ENCODE data around the gene TTLL3.
A peak's percentile ranks its signal among the peaks of the same experiment; 100 is the strongest.

TTLL3 gene

DNA sequence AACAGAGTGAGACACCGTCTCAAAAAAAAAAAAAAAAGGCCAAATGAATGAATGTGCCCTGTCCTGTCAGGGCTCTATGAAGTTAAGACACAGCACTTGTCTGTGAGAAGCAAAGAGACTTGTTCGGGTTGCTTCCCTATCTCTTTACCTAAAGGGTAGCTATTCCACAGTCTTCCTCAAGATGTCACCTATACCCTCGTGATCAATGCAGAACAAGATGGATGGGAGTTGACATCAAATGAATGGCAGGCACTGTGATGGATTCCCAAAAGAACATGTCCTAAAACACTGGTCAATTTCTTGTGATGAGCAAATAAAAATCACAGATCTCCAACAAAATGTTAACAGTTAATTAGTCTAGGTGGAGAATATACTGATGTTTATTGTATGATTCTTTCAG is 27.3 kb upstream of the TTLL3 start:
- H3K4me3 ChIP-seq (ENCODE audit: low read depth in 1 of 2, low read length in 2 of 2): no peak overlapping the region
- H3K27ac ChIP-seq (ENCODE audit: low read length): no peak overlapping the region
- no peaks in the 10 kb centered on the region for H3K27me3 ChIP-seq (ENCODE audit: low read depth, low read length)
- H3K9me3 ChIP-seq (ENCODE audit: control insufficient read depth in 1 of 2, low read length in 2 of 2): no peaks in the 10 kb centered on the region
- H3K36me3 ChIP-seq (ENCODE audit: control insufficient read depth in 1 of 2, insufficient read depth in 2 of 2, low read length in 2 of 2): peaks cover 46 to 78% of the 10 kb centered on the region in 2 donors
- peaks cover 12 to 20% of the 10 kb centered on the region in 2 donors for H3K4me1 ChIP-seq (ENCODE audit: control insufficient read depth in 1 of 2, insufficient read depth in 2 of 2, low read length in 2 of 2)

DNA sequence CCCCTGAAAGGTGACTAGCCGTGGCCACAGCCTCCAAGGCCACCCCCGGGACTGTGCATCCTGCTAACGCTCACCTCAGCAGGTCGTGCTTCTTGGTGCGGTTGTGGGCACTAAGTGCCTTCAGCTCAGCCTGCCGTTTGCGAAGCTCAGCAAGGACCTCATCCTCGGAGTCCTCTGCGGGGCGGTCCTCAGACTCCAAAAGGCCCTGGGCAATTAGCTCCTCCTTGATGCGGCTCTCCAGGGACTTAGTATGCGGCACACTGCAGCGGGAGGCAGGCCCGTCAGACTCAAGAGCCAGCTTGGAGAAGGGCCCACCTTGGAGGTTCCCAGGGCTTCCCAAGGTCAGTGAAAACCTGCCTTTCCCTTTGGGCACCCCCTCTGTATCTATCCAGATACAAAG is 26.1 kb upstream of the TTLL3 start:
- peaks cover 4 to 15% of the 10 kb centered on the region in 2 donors for H3K4me1 ChIP-seq (ENCODE audit: control insufficient read depth in 1 of 2, insufficient read depth in 2 of 2, low read length in 2 of 2)
- H3K27me3 ChIP-seq (ENCODE audit: low read depth, low read length): no peaks in the 10 kb centered on the region
- no peak overlapping the region for H3K27ac ChIP-seq (ENCODE audit: low read length)
- H3K36me3 ChIP-seq (ENCODE audit: control insufficient read depth in 1 of 2, insufficient read depth in 2 of 2, low read length in 2 of 2): peaks cover 48 to 82% of the 10 kb centered on the region in 2 donors
- no peaks in the 10 kb centered on the region for H3K9me3 ChIP-seq (ENCODE audit: control insufficient read depth in 1 of 2, low read length in 2 of 2)
- H3K4me3 ChIP-seq (ENCODE audit: low read depth in 1 of 2, low read length in 2 of 2): no peak overlapping the region

DNA sequence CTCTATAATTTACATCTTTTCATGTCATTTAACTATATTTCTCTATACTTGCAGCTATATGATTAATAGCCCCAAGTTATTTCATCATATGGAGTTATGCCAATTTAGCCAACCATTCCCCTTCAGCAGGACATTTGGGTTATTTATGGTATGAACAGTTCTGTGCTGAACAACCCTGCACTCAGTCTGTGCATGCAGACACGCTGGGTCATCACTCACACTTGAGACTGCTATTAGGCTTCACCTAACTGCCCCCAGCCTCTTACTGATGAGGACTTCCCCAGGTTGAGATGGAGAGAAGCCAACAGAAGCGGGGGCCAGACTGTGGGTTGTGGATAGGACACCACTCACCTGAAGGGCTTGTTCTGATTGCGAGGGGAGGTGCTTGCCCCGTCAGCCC is 25.1 kb upstream of the TTLL3 start:
- Histone ChIP-seq H3K4me3 (ENCODE audit: low read depth in 1 of 2, low read length in 2 of 2) (no peak overlapping the region), H3K27me3 (ENCODE audit: low read depth, low read length) (no peaks in the 10 kb centered on the region), H3K9me3 (ENCODE audit: control insufficient read depth in 1 of 2, low read length in 2 of 2) (no peaks in the 10 kb centered on the region), H3K4me1 (ENCODE audit: control insufficient read depth in 1 of 2, insufficient read depth in 2 of 2, low read length in 2 of 2) (peaks cover 0 to 5% of the 10 kb centered on the region in 2 donors), H3K36me3 (ENCODE audit: control insufficient read depth in 1 of 2, insufficient read depth in 2 of 2, low read length in 2 of 2) (peaks cover 54 to 84% of the 10 kb centered on the region in 2 donors), H3K27ac (ENCODE audit: low read length) (no peak overlapping the region)

DNA sequence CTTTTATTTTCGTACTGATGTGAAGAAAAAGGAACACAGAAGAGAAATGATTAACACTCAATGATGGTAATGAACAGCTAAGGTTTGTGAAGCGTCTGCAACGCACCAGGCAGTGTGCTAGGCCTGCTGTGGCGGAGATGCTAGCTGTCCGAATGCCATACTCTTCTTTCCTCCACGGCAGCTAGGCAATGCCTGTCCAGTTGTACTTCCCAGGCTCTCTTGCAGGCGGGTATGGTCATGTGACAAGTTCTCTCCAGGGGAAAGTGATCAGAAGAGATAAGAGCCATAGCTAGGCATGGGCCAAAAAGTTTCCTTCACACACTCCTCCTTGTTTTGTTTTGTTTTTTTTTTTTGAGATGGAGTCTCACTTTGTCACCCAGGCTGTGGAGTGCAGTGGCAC is 24.5 kb upstream of the TTLL3 start:
- H3K27ac ChIP-seq (ENCODE audit: low read length): no peak overlapping the region

GRCh38 chr3:9786209-9786739 is 23.8 kb upstream of the TTLL3 start:
- no peaks in the 10 kb centered on the region for H3K27me3 ChIP-seq (ENCODE audit: low read depth, low read length)
- peaks cover 0 to 7% of the 10 kb centered on the region in 2 donors for H3K4me1 ChIP-seq (ENCODE audit: control insufficient read depth in 1 of 2, insufficient read depth in 2 of 2, low read length in 2 of 2)
- H3K9me3 ChIP-seq (ENCODE audit: control insufficient read depth in 1 of 2, low read length in 2 of 2): no peaks in the 10 kb centered on the region
- H3K27ac ChIP-seq (ENCODE audit: low read length): no peak overlapping the region
- no peak overlapping the region for H3K4me3 ChIP-seq (ENCODE audit: low read depth in 1 of 2, low read length in 2 of 2)
- peaks cover 59 to 78% of the 10 kb centered on the region in 2 donors for H3K36me3 ChIP-seq (ENCODE audit: control insufficient read depth in 1 of 2, insufficient read depth in 2 of 2, low read length in 2 of 2)

More for the DNA sequence above, 24.5 kb upstream of the TTLL3 start:
- no peaks in the 10 kb centered on the region for H3K9me3 ChIP-seq (ENCODE audit: control insufficient read depth in 1 of 2, low read length in 2 of 2)
- H3K4me3 ChIP-seq (ENCODE audit: low read depth in 1 of 2, low read length in 2 of 2): no peak overlapping the region
- peaks cover 59 to 81% of the 10 kb centered on the region in 2 donors for H3K36me3 ChIP-seq (ENCODE audit: control insufficient read depth in 1 of 2, insufficient read depth in 2 of 2, low read length in 2 of 2)
- no peaks in the 10 kb centered on the region for H3K27me3 ChIP-seq (ENCODE audit: low read depth, low read length)
- H3K4me1 ChIP-seq (ENCODE audit: control insufficient read depth in 1 of 2, insufficient read depth in 2 of 2, low read length in 2 of 2): peaks cover 0 to under 1% of the 10 kb centered on the region in 2 donors

- peaks cover 58 to 70% of the 10 kb centered on the region in 2 donors for H3K36me3 ChIP-seq (ENCODE audit: control insufficient read depth in 1 of 2, insufficient read depth in 2 of 2, low read length in 2 of 2)
- peaks cover 5 to 13% of the 10 kb centered on the region in 2 donors for H3K4me1 ChIP-seq (ENCODE audit: control insufficient read depth in 1 of 2, insufficient read depth in 2 of 2, low read length in 2 of 2)
- H3K27ac ChIP-seq (ENCODE audit: low read length): no peak overlapping the region
- H3K9me3 ChIP-seq (ENCODE audit: control insufficient read depth in 1 of 2, low read length in 2 of 2): no peaks in the 10 kb centered on the region
- H3K4me3 ChIP-seq (ENCODE audit: low read depth in 1 of 2, low read length in 2 of 2): no peak overlapping the region
- H3K27me3 ChIP-seq (ENCODE audit: low read depth, low read length): no peaks in the 10 kb centered on the region
Observed at GRCh38 chr3:9786825-9787669, 23.0 kb upstream of the TTLL3 start.

GRCh38 chr3:9787714-9788113 is 22.3 kb upstream of the TTLL3 start:
- peaks cover 51 to 64% of the 10 kb centered on the region in 2 donors for H3K36me3 ChIP-seq (ENCODE audit: control insufficient read depth in 1 of 2, insufficient read depth in 2 of 2, low read length in 2 of 2)
- H3K9me3 ChIP-seq (ENCODE audit: control insufficient read depth in 1 of 2, low read length in 2 of 2): no peaks in the 10 kb centered on the region
- H3K4me3 ChIP-seq (ENCODE audit: low read depth in 1 of 2, low read length in 2 of 2): no peak overlapping the region
- H3K27ac ChIP-seq (ENCODE audit: low read length): no peak overlapping the region
- H3K4me1 ChIP-seq (ENCODE audit: control insufficient read depth in 1 of 2, insufficient read depth in 2 of 2, low read length in 2 of 2): peaks cover 5 to 13% of the 10 kb centered on the region in 2 donors
- no peaks in the 10 kb centered on the region for H3K27me3 ChIP-seq (ENCODE audit: low read depth, low read length)

- H3K27me3 ChIP-seq (ENCODE audit: low read depth, low read length): no peaks in the 10 kb centered on the region
- no peaks in the 10 kb centered on the region for H3K9me3 ChIP-seq (ENCODE audit: control insufficient read depth in 1 of 2, low read length in 2 of 2)
- peaks cover 30 to 38% of the 10 kb centered on the region in 2 donors for H3K36me3 ChIP-seq (ENCODE audit: control insufficient read depth in 1 of 2, insufficient read depth in 2 of 2, low read length in 2 of 2)
- no peak overlapping the region for H3K4me3 ChIP-seq (ENCODE audit: low read depth in 1 of 2, low read length in 2 of 2)
- H3K4me1 ChIP-seq (ENCODE audit: control insufficient read depth in 1 of 2, insufficient read depth in 2 of 2, low read length in 2 of 2): peaks cover 5 to 38% of the 10 kb centered on the region in 2 donors
- H3K27ac ChIP-seq (ENCODE audit: low read length): peak overlapping the region; percentile 97
Observed at GRCh38 chr3:9791127-9791526, 18.9 kb upstream of the TTLL3 start.

DNA sequence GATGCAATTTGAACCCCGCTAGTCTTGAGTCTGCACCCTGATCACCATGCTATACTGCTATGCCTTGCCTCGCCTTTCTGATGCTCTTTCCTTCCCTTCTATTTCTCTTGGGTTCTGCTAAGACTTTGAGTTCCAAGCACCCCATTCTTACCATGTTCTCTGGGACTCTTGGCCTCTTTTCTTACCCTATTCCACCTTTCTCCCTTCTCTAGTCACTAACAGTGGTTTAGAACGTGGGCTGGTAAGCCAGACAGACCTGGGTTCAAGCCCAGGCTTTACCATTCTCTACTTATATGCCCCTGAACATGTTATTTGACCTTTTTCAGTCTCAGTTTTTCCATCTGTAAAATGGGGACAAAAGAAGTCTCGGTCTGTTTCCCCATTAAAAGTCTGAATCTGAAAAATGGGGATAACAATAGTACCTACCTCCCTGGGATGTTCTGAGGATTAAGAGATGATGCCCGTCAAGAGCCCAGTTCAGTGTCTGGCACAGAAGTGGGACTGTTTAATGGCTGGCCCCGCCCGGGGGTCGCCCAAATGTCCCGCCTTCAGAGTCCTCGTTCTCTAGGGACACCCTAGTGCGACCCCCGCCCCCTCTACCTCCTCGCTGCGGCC is 18.2 kb upstream of the TTLL3 start:
- no peaks in the 10 kb centered on the region for H3K27me3 ChIP-seq (ENCODE audit: low read depth, low read length)
- peak overlapping the region; percentile 97 for H3K27ac ChIP-seq (ENCODE audit: low read length)
- peaks cover 24 to 31% of the 10 kb centered on the region in 2 donors for H3K36me3 ChIP-seq (ENCODE audit: control insufficient read depth in 1 of 2, insufficient read depth in 2 of 2, low read length in 2 of 2)
- no peaks in the 10 kb centered on the region for H3K9me3 ChIP-seq (ENCODE audit: control insufficient read depth in 1 of 2, low read length in 2 of 2)
- H3K4me1 ChIP-seq (ENCODE audit: control insufficient read depth in 1 of 2, insufficient read depth in 2 of 2, low read length in 2 of 2): peaks cover 5 to 41% of the 10 kb centered on the region in 2 donors
- peak overlapping the region; percentile 97 to 98 for H3K4me3 ChIP-seq (ENCODE audit: low read depth in 1 of 2, low read length in 2 of 2)

DNA sequence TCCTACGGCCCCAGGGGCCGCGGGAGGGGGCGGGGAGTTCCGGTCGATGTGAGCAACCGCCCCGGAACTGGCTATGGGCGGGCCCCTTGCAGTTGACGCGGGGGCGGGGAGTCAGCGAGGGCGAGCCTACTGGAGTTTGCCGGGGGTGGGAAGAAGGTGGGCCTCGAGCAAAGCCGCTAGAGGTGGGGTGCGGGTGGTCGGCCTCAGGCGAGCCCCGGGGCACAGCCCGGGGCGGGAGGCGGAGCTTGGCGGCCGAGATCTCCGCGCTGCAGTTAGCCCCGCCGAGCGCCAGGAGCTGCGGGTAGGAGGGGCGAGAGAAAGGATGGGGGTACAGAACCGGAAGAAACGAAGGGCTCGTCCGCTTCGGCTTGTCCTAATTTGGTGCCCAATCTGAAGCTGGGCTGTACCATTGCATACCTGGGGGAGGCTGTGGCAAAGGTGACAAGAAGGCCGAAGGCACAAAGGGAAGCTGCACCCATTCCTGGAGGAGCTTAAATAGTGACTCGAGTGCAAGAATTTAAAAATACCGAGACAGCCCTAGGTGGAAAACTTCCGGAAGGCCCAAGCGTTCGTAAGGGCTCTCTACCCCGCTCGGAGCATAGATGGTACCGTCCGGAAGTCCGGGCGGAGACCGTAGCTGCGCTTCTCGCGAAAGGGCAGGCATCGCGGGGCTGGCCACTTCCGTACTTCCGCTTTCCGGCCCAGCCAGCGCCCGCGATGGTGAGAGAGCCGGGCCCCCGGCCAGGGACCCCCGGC is 17.5 kb upstream of the TTLL3 start, which contains the start of the genes ARPC4 and TADA3:
Gene ARPC4, plus strand, starts transcription at position 678 of the 756 bp plus-strand sequence. Its CDS starts 40 bp downstream, at position 718.
Gene TADA3, minus strand, starts transcription at position 69 of the 756 bp plus-strand sequence. CDS start 1,007 bp downstream, outside the sequence.
- H3K4me1 ChIP-seq (ENCODE audit: control insufficient read depth in 1 of 2, insufficient read depth in 2 of 2, low read length in 2 of 2): peaks cover 5 to 41% of the 10 kb centered on the region in 2 donors
- H3K27me3 ChIP-seq (ENCODE audit: low read depth, low read length): no peaks in the 10 kb centered on the region
- H3K27ac ChIP-seq (ENCODE audit: low read length): peak within 1 kb of the TSS; percentile 97
- no peaks in the 10 kb centered on the region for H3K9me3 ChIP-seq (ENCODE audit: control insufficient read depth in 1 of 2, low read length in 2 of 2)
- peak within 1 kb of the TSS; percentile 97 to 98 for H3K4me3 ChIP-seq (ENCODE audit: low read depth in 1 of 2, low read length in 2 of 2)
- peaks cover 24 to 31% of the 10 kb centered on the region in 2 donors for H3K36me3 ChIP-seq (ENCODE audit: control insufficient read depth in 1 of 2, insufficient read depth in 2 of 2, low read length in 2 of 2)

Data from muscle layer of duodenum (tissue), 2 donors.